HCEC 1CT (cell line): ENCODE data around the gene MSMB.
"Not testable (repeated sequence)": the region's sequence is repeated elsewhere in the genome, so short reads cannot be mapped to it uniquely, and the experiment has no call there.

Experiments
- DNase-seq: peaks from one replicate; pipeline ENCODE4 v3.0.0-alpha.2; 2017

The MSMB gene

GRCh38 chr10:46069771-46070463 lies 23.8 kb upstream of the MSMB start:
- DNase-seq, result no peak

GRCh38 chr10:46068905-46069304 lies 22.8 kb upstream of the MSMB start:
- no peak for DNase-seq

GRCh38 chr10:46068117-46068516 lies 22.0 kb upstream of the MSMB start:
- DNase-seq, result no peak

GRCh38 chr10:46064269-46064817 lies 18.3 kb upstream of the MSMB start:
- DNase-seq, result no peak

- no peak for DNase-seq
These were observed 16.8 kb upstream of the MSMB start for GRCh38 chr10:46062723-46063428.

GRCh38 chr10:46060706-46061105 lies 14.6 kb upstream of the MSMB start:
- no peak for DNase-seq

GRCh38 chr10:46057927-46058326 lies 11.9 kb upstream of the MSMB start:
- DNase-seq, result not testable (repeated sequence)

- DNase-seq, result no peak
These were observed 11.0 kb upstream of the MSMB start for GRCh38 chr10:46057038-46057437.

- no peak for DNase-seq
These were observed 9.7 kb upstream of the MSMB start for GRCh38 chr10:46055771-46056170.

GRCh38 chr10:46053534-46054434 lies 7.7 kb upstream of the MSMB start:
- DNase-seq, result no peak

- no peak for DNase-seq
These were observed 6.8 kb upstream of the MSMB start for GRCh38 chr10:46052791-46053375.

GRCh38 chr10:46052057-46052790 lies 6.2 kb upstream of the MSMB start:
- no peak for DNase-seq

GRCh38 chr10:46050941-46051623 lies 5.0 kb upstream of the MSMB start:
- no peak for DNase-seq

- DNase-seq, result not testable (repeated sequence)
These were observed 3.4 kb upstream of the MSMB start for GRCh38 chr10:46049497-46049831.

GRCh38 chr10:46048152-46048551 lies 2.1 kb upstream of the MSMB start:
- DNase-seq, result no peak

GRCh38 chr10:46042527-46042926 lies 3.5 kb downstream of the MSMB start:
- no peak for DNase-seq

GRCh38 chr10:46040004-46040403 lies 6.1 kb downstream of the MSMB start:
- no peak for DNase-seq

- DNase-seq, result no peak
These were observed 8.8 kb downstream of the MSMB start for GRCh38 chr10:46037107-46037825.

GRCh38 chr10:46035923-46036849 lies 9.9 kb downstream of the MSMB start:
- DNase-seq, result peak; percentile 31

- DNase-seq, result peak; percentile 66
These were observed 12.5 kb downstream of the MSMB start for GRCh38 chr10:46033602-46034011.
